ENCODE data around the gene TRAFD1.

The TRAFD1 gene

GRCh38 chr12:112116232-112117060, 8.9 kb upstream of the TRAFD1 start:
- peak in 1 of 2 donors; percentile 34 for DNase-seq

DNA sequence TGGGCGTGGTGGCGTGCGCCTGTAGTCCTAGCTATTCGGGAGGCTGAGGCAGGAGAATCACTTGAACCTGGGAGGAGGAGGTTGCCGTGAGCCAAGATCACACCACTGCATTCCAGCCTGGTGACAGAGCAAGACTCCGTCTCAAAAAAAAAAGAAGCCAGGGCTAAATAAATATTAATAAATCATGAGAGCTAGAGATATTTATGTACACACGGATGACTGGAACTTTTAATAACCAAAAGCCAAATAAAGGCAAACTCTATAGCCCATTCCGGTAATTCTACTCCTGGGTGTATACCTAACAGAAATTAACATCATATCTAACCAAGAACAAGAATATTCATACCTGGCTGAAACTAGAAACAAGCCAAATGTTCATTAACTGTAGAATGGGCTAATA, 7.7 kb upstream of the TRAFD1 start:
- DNase-seq = no peak

- no peak for DNase-seq
Measured at GRCh38 chr12:112121780-112122565, 3.4 kb upstream of the TRAFD1 start.

DNA sequence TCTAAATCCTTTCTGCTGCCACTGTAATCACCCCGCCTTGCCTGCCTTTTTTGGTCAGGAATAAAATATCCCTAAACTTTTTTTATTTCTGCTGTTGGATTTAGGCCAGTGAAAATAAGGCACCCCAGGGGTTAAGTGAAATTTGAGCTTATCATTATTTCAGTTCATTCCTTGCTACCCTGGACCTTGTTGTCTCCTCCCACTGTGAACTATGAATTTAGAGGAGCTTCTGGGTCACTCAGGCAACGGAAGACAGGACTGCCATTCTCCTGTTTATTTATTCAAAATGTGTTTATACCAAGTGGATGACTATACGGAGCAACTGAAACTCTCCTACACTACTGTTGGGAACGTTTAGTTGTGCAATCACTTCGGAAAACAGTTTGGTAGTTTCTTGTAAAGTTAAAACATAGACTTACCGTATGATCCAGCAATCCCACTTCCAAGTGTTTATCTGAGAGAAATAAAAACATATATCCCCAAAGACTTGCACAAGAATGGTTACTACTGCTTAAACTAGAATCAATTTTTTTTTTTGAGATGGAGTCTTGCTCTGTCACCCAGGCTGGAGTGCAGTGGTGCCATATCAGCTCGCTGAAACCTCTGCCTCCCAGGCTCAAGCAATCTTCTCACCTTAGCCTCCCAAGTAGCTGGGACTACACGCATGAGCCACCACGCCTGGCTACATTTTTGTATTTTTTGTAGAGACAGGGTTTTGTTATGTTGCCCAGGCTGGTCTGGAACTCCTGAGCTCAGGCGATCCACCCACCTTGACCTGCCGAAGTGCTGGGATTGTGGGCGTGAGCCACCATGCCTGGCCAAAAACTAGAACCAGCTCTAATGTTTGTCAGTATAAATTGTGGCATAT, 2.3 kb upstream of the TRAFD1 start:
- DNase-seq = no peak

- no peak for DNase-seq
Measured at GRCh38 chr12:112124918-112125249, 476 bp upstream of the TRAFD1 start.

DNA sequence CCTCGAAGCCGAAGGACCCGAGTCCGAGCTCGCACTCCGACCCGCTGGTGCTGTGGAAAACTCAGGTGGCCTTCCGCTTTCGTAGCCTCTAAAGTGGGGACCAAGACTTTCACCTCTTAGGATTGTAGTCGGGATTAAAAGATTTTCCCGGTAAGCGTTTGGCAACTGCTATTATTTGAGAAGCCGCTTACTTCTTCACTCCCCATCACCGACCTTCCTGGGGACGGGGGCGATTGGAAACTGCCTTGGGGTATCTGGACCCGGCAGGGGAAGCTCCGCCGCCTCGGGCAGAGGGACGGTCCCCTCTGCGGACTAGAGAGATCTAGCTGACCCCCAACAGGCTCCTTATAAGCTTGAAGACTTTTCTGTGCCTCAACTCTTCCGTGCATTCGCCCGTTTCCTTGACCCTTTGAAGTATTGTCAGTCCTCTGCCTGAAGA, 659 bp downstream of the TRAFD1 start:
- DNase-seq = no peak

DNA sequence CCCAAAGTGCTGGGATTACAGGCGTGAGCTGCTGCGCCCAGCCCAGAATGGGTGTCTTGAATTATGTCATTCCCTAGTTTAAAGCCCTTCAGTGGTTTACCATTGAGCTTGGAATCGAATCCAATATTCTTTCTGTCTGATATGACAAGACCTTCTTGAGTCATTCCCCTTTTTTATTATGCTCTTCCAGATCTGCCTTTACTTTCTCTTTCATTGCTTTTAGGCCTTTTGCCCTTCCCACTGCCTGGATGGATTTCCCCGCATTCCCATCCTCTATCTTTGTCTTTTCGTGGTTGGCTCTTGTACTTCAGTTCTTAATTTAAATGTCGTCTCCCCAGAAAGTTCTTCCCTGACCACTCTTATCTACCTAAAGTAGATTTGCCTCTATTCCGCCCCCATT, 1.6 kb downstream of the TRAFD1 start:
- DNase-seq = no peak

GRCh38 chr12:112130441-112130998, 5.2 kb downstream of the TRAFD1 start:
- peak in 1 of 2 donors; percentile 84 for DNase-seq

- DNase-seq = no peak
Measured at GRCh38 chr12:112131686-112132085, 6.3 kb downstream of the TRAFD1 start.

DNA sequence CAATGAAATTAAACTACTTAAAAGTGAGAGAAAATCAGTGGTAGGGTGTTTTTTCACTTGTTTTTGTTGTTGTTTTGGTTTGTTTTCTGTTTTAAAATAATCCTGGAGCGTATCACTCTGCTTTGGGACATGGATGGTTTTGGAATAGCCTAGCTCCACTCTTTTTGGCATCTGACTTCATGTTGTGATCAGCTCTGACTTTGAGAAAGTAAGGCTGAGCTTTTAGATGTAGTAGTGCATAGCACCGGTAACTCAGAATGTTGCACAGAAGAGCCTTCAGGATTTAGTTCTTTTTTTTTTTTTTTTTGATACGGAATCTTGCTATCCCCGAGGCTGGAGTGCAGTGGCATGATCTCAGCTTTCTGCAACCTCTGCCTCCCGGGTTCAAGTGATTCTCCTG, 8.1 kb downstream of the TRAFD1 start:
- no peak for DNase-seq

- no peak for DNase-seq
Measured at GRCh38 chr12:112134731-112135130, 9.4 kb downstream of the TRAFD1 start.

GRCh38 chr12:112140728-112141127, 15.4 kb downstream of the TRAFD1 start:
- DNase-seq = no peak

GRCh38 chr12:112146123-112146522, 20.8 kb downstream of the TRAFD1 start:
- no peak for DNase-seq

DNA sequence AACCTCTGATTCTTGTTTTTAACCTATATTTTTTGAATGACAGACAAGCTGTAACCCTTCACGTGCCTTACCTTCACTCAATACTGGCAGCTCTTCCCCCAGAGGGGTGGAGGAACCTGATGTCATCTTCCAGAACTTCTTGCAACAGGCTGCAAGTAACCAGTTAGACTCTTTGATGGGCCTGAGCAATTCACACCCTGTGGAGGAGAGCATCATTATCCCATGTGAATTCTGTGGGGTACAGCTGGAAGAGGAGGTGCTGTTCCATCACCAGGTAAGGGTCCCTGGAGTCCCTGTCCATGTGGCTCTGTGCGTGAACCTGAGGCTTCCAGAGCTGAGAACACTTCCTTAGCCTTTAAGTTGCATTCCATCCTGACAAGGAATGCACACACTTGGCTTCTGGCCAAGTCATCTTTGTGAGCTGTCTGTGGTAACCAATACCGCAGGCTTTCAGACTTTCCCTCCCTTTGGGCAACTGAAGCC, 22.7 kb downstream of the TRAFD1 start:
- no peak for DNase-seq

- no peak for DNase-seq
Measured at GRCh38 chr12:112149596-112149995, 24.2 kb downstream of the TRAFD1 start.

GRCh38 chr12:112151766-112152541, 26.6 kb downstream of the TRAFD1 start:
- DNase-seq = no peak

- DNase-seq = no peak
Measured at GRCh38 chr12:112153181-112153892, 28.0 kb downstream of the TRAFD1 start.

- DNase-seq = no peak
Measured at GRCh38 chr12:112153893-112154219, 28.5 kb downstream of the TRAFD1 start.

GRCh38 chr12:112158461-112159145, 33.2 kb downstream of the TRAFD1 start:
- DNase-seq = peak; percentile 61 to 63

DNA sequence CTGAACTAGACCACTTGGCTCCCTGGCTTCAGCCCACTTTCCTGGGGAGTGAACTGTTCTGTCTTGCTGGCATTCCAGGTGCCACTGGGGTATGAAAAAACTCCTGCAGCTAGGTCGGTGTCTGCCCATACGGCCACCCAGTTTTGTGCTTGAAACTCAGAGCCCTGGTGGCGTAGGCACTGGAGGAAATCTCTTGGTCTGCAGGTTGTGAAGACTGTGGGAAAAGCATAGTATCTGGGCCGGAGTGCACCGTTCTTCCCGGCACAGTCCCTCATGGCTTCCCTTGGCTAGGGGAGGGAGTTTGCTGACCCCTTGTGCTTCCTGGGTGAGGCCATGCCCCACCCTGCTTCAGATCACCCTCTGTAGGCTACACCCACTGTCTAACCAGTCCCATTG, 33.8 kb downstream of the TRAFD1 start:
- DNase-seq = no peak

GRCh38 chr12:112160611-112161010, 35.3 kb downstream of the TRAFD1 start:
- no peak for DNase-seq

Measured in CD4-positive, alpha-beta T cell treated with Interleukin-4 for 1 hour (primary cell).